Measurements from ENCODE around the gene EEF1E1.

DNA sequence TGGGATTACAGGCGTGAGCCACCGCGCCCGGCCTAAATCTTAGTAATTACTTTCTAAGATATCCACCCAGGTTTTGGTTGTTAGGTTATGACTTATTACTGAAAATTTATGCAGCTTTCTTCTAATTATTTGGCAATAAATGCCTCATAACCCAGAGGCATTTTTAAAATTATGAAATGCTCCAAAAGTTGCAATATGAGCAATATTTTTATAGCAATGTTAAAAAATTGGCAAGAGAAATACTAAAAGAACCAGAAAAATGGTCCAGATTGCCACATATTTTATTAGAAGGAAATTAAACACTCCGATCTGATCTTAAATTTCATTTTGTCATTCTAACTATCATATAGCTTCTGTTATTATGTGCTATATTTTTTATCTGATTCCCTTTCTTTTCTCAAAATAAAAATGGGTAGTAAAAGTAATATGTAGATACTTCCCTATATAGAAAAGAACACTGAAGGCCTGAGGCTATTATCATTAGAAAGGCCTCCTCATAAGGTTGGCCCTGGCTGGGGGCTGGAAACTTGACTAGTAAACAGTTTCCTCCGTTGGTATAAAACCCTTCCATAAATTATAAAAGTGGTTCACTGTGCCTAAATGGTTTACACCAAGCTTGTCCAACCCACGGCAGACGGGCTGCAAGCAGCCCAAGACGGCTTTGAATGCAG, 60.3 kb downstream of the EEF1E1 start:
- TF ChIP-seq, protein P1, sequence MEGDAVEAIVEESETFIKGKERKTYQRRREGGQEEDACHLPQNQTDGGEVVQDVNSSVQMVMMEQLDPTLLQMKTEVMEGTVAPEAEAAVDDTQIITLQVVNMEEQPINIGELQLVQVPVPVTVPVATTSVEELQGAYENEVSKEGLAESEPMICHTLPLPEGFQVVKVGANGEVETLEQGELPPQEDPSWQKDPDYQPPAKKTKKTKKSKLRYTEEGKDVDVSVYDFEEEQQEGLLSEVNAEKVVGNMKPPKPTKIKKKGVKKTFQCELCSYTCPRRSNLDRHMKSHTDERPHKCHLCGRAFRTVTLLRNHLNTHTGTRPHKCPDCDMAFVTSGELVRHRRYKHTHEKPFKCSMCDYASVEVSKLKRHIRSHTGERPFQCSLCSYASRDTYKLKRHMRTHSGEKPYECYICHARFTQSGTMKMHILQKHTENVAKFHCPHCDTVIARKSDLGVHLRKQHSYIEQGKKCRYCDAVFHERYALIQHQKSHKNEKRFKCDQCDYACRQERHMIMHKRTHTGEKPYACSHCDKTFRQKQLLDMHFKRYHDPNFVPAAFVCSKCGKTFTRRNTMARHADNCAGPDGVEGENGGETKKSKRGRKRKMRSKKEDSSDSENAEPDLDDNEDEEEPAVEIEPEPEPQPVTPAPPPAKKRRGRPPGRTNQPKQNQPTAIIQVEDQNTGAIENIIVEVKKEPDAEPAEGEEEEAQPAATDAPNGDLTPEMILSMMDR (conservative IDR thresholded peaks at IDR 0.05; ENCODE audit: low read depth, low read length), result no peak
- no peak for TF ChIP-seq EZH2 (IDR thresholded peaks at IDR 0.05; ENCODE audit: borderline replicate concordance, low read depth, low read length, poor library complexity, severe bottlenecking)
